GM06990 (cell line): ENCODE data around the gene COMT.
A peak's percentile ranks its signal among the peaks of the same experiment; 100 is the strongest.

Experiments
- DNase-seq: peaks from one replicate; pipeline ENCODE4 v3.0.0-alpha.2; 2011; ENCODE audit not compliant: insufficient read length; ENCODE audit errors: extremely low read depth
- H3K27me3 ChIP-seq: replicated peaks from 2 replicates; pipeline ENCODE4 v1.6.0; 2011; ENCODE audit warnings: low read length; ENCODE audit not compliant: control insufficient read depth, insufficient read depth
- H3K36me3 ChIP-seq: 2 replicates; pipeline ENCODE4 v1.5.1; 2011; ENCODE audit warnings: low read length; ENCODE audit not compliant: control insufficient read depth, insufficient read depth
- H3K4me3 ChIP-seq: replicated peaks from 2 replicates; pipeline ENCODE4 v1.5.1; 2011; ENCODE audit warnings: low read depth, mild to moderate bottlenecking, control low read depth, low read length
- TF ChIP-seq, protein P1 (sequence below): IDR thresholded peaks from 2 replicates; pipeline ENCODE4 v1.5.1; 2011; ENCODE audit warnings: low read length, control low read depth, mild to moderate bottlenecking, inconsistent platforms; ENCODE audit not compliant: insufficient read depth, poor library complexity, severe bottlenecking

COMT gene

DNA sequence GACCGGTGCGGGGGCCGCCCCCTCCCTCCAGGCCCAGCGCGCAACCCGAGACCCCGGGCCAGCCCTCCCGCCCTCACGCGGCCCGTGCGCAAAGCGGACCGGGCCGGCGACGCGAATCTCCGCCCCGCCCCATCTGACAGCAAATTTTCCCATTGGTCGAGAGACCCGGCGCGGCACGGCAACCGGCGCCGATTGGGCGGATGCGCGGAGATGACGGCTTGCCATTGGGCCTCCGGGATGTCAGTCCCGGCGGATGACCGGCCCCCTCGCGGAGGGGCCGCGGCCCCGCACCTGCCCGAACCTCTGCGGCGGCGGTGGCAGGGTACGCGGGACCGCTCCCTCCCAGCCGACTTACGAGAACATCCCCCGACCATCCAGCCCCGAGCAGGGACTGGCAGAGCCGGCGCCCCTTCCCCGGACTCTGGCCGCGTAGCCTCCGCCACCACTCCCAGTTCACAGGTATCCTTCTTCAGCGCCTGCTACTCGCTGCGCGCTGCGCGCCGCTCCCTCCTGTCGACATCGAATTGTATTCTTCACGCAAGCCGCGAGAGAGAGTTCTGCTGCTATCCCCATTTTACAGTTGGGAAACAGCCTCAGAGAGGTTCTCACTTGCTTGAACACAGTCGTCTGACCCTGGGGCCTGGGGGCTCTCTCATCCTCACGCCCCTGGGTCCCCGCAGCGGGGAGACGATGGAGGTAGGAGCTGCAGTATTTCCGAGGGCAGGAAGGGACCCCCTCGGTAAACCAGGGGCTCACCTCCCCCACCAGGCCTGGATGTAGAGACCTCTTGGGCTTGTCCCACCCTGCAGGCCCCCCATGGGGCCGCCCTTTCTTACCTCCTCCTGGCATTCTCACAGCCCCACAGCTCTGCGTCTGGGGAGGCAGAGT is 75.4 kb downstream of the COMT start, which contains the start of gene ARVCF:
Gene ARVCF, minus strand, starts transcription at position 90 of the 888 bp plus-strand sequence. CDS start 26,029 bp downstream, outside the sequence.
- Histone ChIP-seq H3K4me3 (peak within 1 kb of the TSS; percentile 70), H3K36me3 (no peaks in the 10 kb centered on the region), H3K27me3 (no peaks in the 10 kb centered on the region)
- peak; percentile 91 for DNase-seq
- TF ChIP-seq, protein P1, sequence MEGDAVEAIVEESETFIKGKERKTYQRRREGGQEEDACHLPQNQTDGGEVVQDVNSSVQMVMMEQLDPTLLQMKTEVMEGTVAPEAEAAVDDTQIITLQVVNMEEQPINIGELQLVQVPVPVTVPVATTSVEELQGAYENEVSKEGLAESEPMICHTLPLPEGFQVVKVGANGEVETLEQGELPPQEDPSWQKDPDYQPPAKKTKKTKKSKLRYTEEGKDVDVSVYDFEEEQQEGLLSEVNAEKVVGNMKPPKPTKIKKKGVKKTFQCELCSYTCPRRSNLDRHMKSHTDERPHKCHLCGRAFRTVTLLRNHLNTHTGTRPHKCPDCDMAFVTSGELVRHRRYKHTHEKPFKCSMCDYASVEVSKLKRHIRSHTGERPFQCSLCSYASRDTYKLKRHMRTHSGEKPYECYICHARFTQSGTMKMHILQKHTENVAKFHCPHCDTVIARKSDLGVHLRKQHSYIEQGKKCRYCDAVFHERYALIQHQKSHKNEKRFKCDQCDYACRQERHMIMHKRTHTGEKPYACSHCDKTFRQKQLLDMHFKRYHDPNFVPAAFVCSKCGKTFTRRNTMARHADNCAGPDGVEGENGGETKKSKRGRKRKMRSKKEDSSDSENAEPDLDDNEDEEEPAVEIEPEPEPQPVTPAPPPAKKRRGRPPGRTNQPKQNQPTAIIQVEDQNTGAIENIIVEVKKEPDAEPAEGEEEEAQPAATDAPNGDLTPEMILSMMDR, result no peak

DNA sequence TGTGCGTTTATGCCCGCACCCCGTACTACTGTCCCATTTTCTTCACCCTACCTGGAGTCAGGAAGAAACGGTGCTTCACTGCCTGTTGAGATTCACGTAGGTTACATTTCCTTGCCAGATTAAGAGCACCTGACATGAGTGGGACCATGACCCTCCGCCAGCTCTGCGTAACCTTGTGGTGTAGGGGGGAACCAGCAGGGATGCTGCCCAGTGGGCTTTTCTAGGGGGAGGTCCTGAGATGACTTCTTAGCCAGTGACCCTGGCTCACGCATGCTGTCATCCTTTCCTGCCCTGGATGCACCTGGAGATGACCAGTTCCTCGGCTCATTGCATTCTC is 76.0 kb downstream of the COMT start:
- no peaks in the 10 kb centered on the region for H3K36me3 ChIP-seq
- TF ChIP-seq, protein P1, result no peak
- no peaks in the 10 kb centered on the region for H3K27me3 ChIP-seq
- DNase-seq, result no peak
- no peak overlapping the region for H3K4me3 ChIP-seq

DNA sequence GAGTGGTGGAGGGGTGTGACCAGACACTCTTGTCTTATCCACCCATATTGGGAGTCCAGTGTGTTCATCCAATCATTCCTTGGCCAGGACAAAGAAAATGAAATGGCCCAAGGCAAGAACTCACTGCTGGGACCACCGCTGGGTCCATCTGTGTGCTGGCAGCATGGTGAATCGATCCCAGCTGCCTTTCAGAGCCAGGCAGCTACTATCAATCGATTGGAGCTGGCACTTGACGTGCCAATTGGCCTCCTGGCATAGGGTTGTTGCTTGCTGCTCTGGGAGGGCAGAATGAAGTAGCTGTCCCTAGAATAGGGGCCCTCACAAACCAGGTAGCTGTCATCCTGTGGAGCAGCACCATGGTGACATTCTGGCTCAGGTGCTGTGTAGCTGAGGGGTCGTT is 76.4 kb downstream of the COMT start:
- H3K4me3 ChIP-seq, result no peak overlapping the region
- TF ChIP-seq, protein P1, result no peak
- H3K36me3 ChIP-seq, result no peaks in the 10 kb centered on the region
- DNase-seq, result no peak
- no peaks in the 10 kb centered on the region for H3K27me3 ChIP-seq
